Ovary (tissue), 3 donors: Measurements from ENCODE around the gene USH2A.

Experiments
- EP300 ChIP-seq: sonication (generic); formaldehyde crosslinking; IDR thresholded peaks from one replicate; pipeline ENCODE4 v1.6.1; 2017; ENCODE audit warnings: antibody characterized with exemption
- POLR2A ChIP-seq: fragments of 450-650 bp; IDR thresholded peaks from one replicate; pipeline ENCODE4 v1.6.1; 2017; ENCODE audit warnings: antibody characterized with exemption, mild to moderate bottlenecking, moderate library complexity
- TF ChIP-seq, protein P1 (sequence below), 3 donors: fragments of 450-650 bp in 2 of 3; fragments of 200-600 bp in 1 of 3; IDR thresholded peaks; one replicate each; pipeline versions ENCODE4 v1.5.1 to v1.8.0; 2016 to 2022; ENCODE audit warnings: antibody characterized with exemption in 3 of 3, mild to moderate bottlenecking in 1 of 3
- donor health status: DM: no; HTN: no; CAD: no.

- TF ChIP-seq, protein P1, sequence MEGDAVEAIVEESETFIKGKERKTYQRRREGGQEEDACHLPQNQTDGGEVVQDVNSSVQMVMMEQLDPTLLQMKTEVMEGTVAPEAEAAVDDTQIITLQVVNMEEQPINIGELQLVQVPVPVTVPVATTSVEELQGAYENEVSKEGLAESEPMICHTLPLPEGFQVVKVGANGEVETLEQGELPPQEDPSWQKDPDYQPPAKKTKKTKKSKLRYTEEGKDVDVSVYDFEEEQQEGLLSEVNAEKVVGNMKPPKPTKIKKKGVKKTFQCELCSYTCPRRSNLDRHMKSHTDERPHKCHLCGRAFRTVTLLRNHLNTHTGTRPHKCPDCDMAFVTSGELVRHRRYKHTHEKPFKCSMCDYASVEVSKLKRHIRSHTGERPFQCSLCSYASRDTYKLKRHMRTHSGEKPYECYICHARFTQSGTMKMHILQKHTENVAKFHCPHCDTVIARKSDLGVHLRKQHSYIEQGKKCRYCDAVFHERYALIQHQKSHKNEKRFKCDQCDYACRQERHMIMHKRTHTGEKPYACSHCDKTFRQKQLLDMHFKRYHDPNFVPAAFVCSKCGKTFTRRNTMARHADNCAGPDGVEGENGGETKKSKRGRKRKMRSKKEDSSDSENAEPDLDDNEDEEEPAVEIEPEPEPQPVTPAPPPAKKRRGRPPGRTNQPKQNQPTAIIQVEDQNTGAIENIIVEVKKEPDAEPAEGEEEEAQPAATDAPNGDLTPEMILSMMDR (IDR thresholded peaks at IDR 0.05), result no peak
- no peak for TF ChIP-seq POLR2A
- TF ChIP-seq EP300, result no peak
These were observed 523.3 kb downstream of the USH2A start for GRCh38 chr1:215899901-215900300.
